Mucosa of rectum (tissue), 2 donors: ENCODE data around the gene CABLES2.

Experiments used
- H3K27ac ChIP-seq, 2 donors: one replicate each; pipeline ENCODE4 v1.7.0; 2013; ENCODE audit warnings: inconsistent platforms in 2 of 2, low read depth in 2 of 2, low read length in 2 of 2
- H3K27me3 ChIP-seq, 2 donors: one replicate each; pipeline ENCODE4 v1.7.0; 2013; ENCODE audit warnings: low read length in 2 of 2; ENCODE audit not compliant: control insufficient read depth in 2 of 2, insufficient read depth in 2 of 2
- H3K36me3 ChIP-seq, 2 donors: one replicate each; pipeline ENCODE4 v1.7.0; 2013; ENCODE audit warnings: low read length in 2 of 2; ENCODE audit not compliant: control insufficient read depth in 2 of 2, insufficient read depth in 2 of 2
- H3K4me1 ChIP-seq, 2 donors: one replicate each; pipeline ENCODE4 v1.7.0; 2013; ENCODE audit warnings: low read length in 2 of 2, mild to moderate bottlenecking in 1 of 2; ENCODE audit not compliant: control insufficient read depth in 2 of 2, insufficient read depth in 2 of 2
- H3K4me3 ChIP-seq, 2 donors: one replicate each; pipeline ENCODE4 v1.7.0; 2013; ENCODE audit warnings: low read length in 2 of 2
- H3K9ac ChIP-seq, 2 donors: one replicate each; pipeline ENCODE4 v1.7.0; 2013; ENCODE audit warnings: low read length in 2 of 2, low read depth in 1 of 2, mild to moderate bottlenecking in 1 of 2
- H3K9me3 ChIP-seq, 2 donors: one replicate each; pipeline ENCODE4 v1.7.0; 2013; ENCODE audit warnings: low read length in 2 of 2; ENCODE audit not compliant: control insufficient read depth in 2 of 2
- donor health status: healthy.
- donor health status: Normal muscosa, but diverticular disease.

CABLES2 gene

GRCh38 chr20:62352402-62353288 lies 54.4 kb downstream of the CABLES2 start:
- Histone ChIP-seq H3K9me3 (no peaks in the 10 kb centered on the region), H3K4me3 (no peak overlapping the region), H3K27me3 (no peaks in the 10 kb centered on the region), H3K27ac (no peak overlapping the region), H3K36me3 (no peaks in the 10 kb centered on the region), H3K4me1 (peaks cover 6 to 19% of the 10 kb centered on the region in 2 donors), H3K9ac (no peak overlapping the region)

DNA sequence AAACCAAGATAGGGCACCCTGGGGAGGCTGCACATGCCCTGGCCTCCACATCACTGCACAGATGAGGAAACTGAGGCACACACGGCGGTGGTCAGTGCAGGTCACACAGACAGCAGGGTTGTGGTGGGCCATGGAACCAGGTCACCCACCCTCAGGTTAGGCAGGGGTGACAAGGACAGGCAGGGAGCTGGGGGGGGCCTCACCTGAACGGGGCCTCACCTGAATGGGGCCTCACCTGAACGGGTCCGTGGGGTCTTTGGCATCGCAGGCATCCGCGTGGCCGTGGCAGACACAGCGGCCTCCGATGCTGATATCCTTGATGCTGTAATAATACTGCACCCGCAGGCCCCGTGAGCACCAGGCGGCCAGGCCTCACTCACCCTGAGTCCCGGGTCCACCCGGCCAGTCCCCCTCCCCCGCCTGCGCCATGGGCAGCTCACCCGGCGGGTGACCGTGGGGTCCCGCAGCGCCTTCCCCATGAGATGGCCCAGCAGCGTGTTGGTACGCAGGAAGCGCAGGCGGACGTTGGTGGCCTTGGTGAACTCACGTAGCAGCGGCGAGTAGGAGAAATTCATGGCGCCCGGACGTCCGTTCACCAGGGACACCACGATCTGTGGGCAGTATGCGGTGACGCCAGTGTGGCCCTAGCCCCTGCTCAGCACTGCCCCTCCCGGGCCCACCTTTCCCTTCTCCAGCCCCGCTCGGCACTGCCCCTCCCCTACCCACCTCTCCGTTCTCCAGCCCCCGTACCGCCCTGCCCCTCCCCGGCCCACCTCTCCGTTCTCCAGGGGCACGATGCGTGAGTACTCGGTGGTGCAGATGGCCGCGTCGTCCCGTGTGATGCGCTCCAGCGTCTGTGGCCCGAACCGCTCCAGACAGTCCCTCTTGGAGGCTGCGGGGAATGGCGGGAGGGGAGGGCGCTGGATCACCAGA lies 55.4 kb downstream of the CABLES2 start:
- no peaks in the 10 kb centered on the region for H3K9me3 ChIP-seq
- no peak overlapping the region for H3K9ac ChIP-seq
- H3K4me1 ChIP-seq = peaks cover 3 to 12% of the 10 kb centered on the region in 2 donors
- no peak overlapping the region for H3K27ac ChIP-seq
- no peaks in the 10 kb centered on the region for H3K27me3 ChIP-seq
- H3K4me3 ChIP-seq = no peak overlapping the region
- H3K36me3 ChIP-seq = no peaks in the 10 kb centered on the region

DNA sequence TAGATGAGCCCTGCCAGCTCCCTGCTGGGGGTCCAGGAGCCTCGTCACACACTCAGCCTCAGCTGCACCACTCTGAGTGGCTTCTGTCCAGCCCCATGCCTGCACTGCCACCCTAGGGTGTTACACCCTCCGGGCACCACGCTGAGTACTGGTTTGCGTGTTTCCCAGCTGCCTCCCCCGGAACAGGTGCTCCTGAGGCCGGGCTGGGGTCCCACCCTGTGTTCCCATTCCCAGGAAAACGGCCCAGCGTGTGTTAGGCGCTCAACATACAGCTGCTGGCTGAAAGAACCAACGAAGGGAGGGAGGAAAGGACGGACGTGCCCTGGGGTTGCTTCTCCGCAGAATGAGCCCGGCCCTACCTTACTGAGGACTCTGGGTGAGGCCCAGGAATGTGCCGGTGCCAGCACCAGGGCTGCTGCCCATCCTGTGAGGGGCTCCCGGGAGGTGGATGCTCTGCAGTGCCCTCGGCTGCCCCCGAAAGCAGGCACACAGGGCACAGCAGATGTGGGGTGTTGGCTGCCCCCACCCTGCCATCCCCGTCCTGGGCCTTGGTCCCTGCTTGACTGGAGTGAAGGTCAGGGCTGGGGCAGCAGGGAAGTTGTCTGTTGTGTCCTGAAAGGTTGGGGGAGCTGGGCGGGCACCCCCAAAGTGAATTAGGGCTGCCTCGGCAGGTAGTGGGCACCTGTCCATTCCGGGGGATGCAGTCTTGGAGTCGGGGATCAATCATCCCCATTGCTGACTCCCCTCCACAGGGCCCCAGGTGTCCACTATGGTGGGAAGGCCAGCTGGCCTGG lies 56.3 kb downstream of the CABLES2 start:
- Histone ChIP-seq H3K9me3 (no peaks in the 10 kb centered on the region), H3K4me3 (no peak overlapping the region), H3K27me3 (no peaks in the 10 kb centered on the region), H3K36me3 (no peaks in the 10 kb centered on the region), H3K27ac (no peak overlapping the region), H3K9ac (no peak overlapping the region), H3K4me1 (peaks cover 0 to 4% of the 10 kb centered on the region in 2 donors)

- no peak overlapping the region for H3K27ac ChIP-seq
- no peaks in the 10 kb centered on the region for H3K36me3 ChIP-seq
- H3K27me3 ChIP-seq = no peaks in the 10 kb centered on the region
- H3K9ac ChIP-seq = no peak overlapping the region
- peak overlapping the region in 1 of 2 donors; percentile 19 for H3K4me3 ChIP-seq
- H3K9me3 ChIP-seq = no peaks in the 10 kb centered on the region
- H3K4me1 ChIP-seq = no peaks in the 10 kb centered on the region
Observed at GRCh38 chr20:62350098-62350628, 56.9 kb downstream of the CABLES2 start.

DNA sequence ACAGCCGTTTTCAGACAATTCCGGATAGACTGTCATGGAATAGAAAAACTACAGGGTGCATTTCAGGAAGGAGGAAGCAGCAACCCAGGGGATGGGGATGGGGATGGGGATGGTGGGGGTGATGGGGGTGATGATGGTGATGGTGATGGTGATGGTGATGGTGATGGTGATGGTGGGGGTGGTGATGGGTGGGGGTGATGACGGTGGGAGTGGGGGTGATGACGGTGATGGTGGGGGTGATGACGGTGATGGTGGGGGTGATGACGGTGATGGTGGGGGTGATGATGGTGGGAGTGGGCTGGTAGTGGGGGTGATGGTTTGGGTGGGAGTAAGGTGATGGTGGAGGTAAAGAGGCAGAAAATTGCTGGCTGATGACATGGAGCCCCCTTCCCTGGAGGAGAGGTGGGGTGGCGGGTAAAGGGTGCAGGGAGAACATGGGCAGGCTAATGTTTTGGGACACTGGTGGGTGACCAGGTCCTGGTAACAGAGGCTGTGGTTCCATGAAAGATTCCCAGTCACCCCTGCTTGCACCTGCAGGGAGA lies 57.5 kb downstream of the CABLES2 start:
- no peak overlapping the region for H3K4me3 ChIP-seq
- H3K27me3 ChIP-seq = no peaks in the 10 kb centered on the region
- H3K9me3 ChIP-seq = no peaks in the 10 kb centered on the region
- H3K36me3 ChIP-seq = no peaks in the 10 kb centered on the region
- no peak overlapping the region for H3K27ac ChIP-seq
- H3K4me1 ChIP-seq = no peaks in the 10 kb centered on the region
- no peak overlapping the region for H3K9ac ChIP-seq

GRCh38 chr20:62348604-62349003 lies 58.5 kb downstream of the CABLES2 start:
- Histone ChIP-seq H3K9me3 (no peaks in the 10 kb centered on the region), H3K27me3 (no peaks in the 10 kb centered on the region), H3K27ac (no peak overlapping the region), H3K4me3 (no peak overlapping the region), H3K36me3 (no peaks in the 10 kb centered on the region), H3K4me1 (no peaks in the 10 kb centered on the region), H3K9ac (no peak overlapping the region)

- no peaks in the 10 kb centered on the region for H3K9me3 ChIP-seq
- no peaks in the 10 kb centered on the region for H3K27me3 ChIP-seq
- H3K27ac ChIP-seq = no peak overlapping the region
- H3K36me3 ChIP-seq = no peaks in the 10 kb centered on the region
- H3K4me1 ChIP-seq = no peaks in the 10 kb centered on the region
- H3K9ac ChIP-seq = no peak overlapping the region
- H3K4me3 ChIP-seq = no peak overlapping the region
Observed at GRCh38 chr20:62347445-62347844, 59.6 kb downstream of the CABLES2 start.

GRCh38 chr20:62347151-62347404 lies 60.0 kb downstream of the CABLES2 start:
- H3K36me3 ChIP-seq = no peaks in the 10 kb centered on the region

DNA sequence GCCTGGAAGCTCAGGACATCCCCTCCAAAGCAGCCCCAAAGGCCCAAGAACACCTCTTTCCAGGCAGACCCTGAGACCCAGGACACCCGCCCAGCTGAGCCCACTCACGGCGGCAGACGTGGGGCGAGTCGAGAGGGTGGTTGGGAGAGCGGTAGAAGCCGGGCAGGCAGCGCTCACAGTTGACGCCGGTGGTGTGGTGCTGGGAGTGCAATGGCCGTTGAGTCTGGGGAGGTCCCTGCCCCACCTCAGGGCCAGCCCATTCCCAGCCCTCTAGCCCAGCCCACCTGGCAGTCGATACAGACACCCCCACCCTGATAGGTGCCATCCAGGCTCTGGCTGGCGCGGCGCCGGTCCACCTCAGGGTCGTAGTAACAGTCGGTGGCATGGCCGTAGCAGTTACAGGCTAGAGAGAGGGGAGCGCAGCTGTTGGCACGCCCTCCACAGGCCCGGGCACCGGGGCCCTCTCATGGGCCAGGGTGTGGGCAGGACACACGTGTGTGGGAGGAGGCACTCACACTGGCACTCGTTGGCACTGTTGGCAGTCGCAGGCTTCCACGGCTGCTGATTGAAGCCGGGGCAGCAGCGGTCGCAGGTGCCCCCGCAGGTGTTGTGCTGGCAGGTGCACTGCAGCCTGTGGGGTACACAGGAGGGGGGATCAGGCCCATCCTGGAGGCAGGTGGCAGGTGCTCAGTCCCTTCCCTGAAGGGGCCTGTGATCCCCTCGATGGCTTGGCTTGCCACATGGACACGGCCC lies 60.5 kb downstream of the CABLES2 start:
- no peaks in the 10 kb centered on the region for H3K9me3 ChIP-seq
- no peaks in the 10 kb centered on the region for H3K27me3 ChIP-seq
- no peaks in the 10 kb centered on the region for H3K36me3 ChIP-seq
- H3K27ac ChIP-seq = no peak overlapping the region
- H3K4me1 ChIP-seq = no peaks in the 10 kb centered on the region
- no peak overlapping the region for H3K4me3 ChIP-seq
- H3K9ac ChIP-seq = no peak overlapping the region

More at GRCh38 chr20:62347151-62347404, 60.0 kb downstream of the CABLES2 start:
- Histone ChIP-seq H3K4me1 (no peaks in the 10 kb centered on the region), H3K9me3 (no peaks in the 10 kb centered on the region), H3K9ac (no peak overlapping the region), H3K27ac (no peak overlapping the region), H3K4me3 (no peak overlapping the region), H3K27me3 (no peaks in the 10 kb centered on the region)
